Measurements from ENCODE around the gene SUN2. TPM values are rescaled to one million over a fixed set of nuclear protein-coding genes. Genes with fewer than 3 reads are reported as not detected.

Gene SUN2
- total and polyA plus RNA-seq, 2 of the 13 experiments (the other 11 are each of a cell fraction or from before 2014, with no cell fraction given): 45.6 to 56.6 TPM

- POLR2A ChIA-PET: interaction anchor here (0.8 kb wide), 1 partner anchor 11 kb away, joined by 4 read pairs; the partner anchor contains the start of gene GTPBP1
- FAIRE-seq (no peak), DNase-seq (ENCODE audit: low spot score) (no peak), ATAC-seq (no peak)
- H3K79me2 ChIP-seq (ENCODE audit: insufficient read depth, low read length): peaks cover 45% of the 10 kb centered on the region
- CTCF ChIA-PET (ENCODE audit: low intra/inter-chr PET ratio, low total read pairs): no interaction called here
- no TSS peak for BruUV-seq (replicated peaks)
- no peaks in the 10 kb centered on the region for H3K9me3 ChIP-seq (ENCODE audit: low read length)
- peaks cover 37 to 56% of the 10 kb centered on the region in 2 experiments for H3K36me3 ChIP-seq (replicated peaks in 1 of 2; ENCODE audit: control insufficient read depth in 1 of 2, insufficient read depth in 2 of 2, low read length in 2 of 2)
- H3K4me1 ChIP-seq (ENCODE audit: insufficient read depth, low read length): no peaks in the 10 kb centered on the region
- no peak overlapping the region for H3K9ac ChIP-seq (ENCODE audit: insufficient read depth, low read depth, low read length)
- no peak for TF ChIP-seq SIX4 (CRISPR knock-in tag; IDR thresholded peaks at IDR 0.05)
- TF ChIP-seq ZMYM2 (CRISPR knock-in tag; IDR thresholded peaks at IDR 0.05): no peak
- TF ChIP-seq ZNF629 (CRISPR knock-in tag; conservative IDR thresholded peaks at IDR 0.05): no peak
- TF ChIP-seq SRF (IDR thresholded peaks at IDR 0.05; ENCODE audit: low read depth, low read length): no peak
- TF ChIP-seq ZNF563 (CRISPR knock-in tag; IDR thresholded peaks at IDR 0.05): no peak
- no peak for TF ChIP-seq KDM5B (CRISPR knock-in tag; IDR thresholded peaks at IDR 0.05; ENCODE audit: borderline replicate concordance)
- TF ChIP-seq NFKBIZ (CRISPR knock-in tag; IDR thresholded peaks at IDR 0.05): no peak
- no peak for TF ChIP-seq SNAPC5 (CRISPR knock-in tag; IDR thresholded peaks at IDR 0.05; ENCODE audit: borderline replicate concordance)
- no peak for TF ChIP-seq NCOA2 (CRISPR knock-in tag; IDR thresholded peaks at IDR 0.05)
- H3K4me2 ChIP-seq (ENCODE audit: low read depth, low read length): no peak overlapping the region
- no peak overlapping the region for H3K27ac ChIP-seq (ENCODE audit: extremely low read length, insufficient read depth, low read length)
- H3K4me3 ChIP-seq (replicated peaks in 1 of 3; ENCODE audit: insufficient read depth in 1 of 3, low read depth in 2 of 3, low read length in 3 of 3): no peak overlapping the region
- peaks cover 46% of the 10 kb centered on the region for H4K20me1 ChIP-seq (ENCODE audit: insufficient read depth, low read length)
- WGBS (ENCODE audit: low lambda C conversion rate): 97% methylated on average over 5 of the region's 10 CpGs
- in situ Hi-C loops (cut with HindIII; ENCODE audit: extremely low pct_ligation_motif_present, low pct_unique_long_range_greater_than_20kb): no loop called here
- H2AFZ ChIP-seq (ENCODE audit: low read length): no peak overlapping the region
- intact Hi-C loops (cut with micrococcal nuclease; ENCODE audit: unreplicated experiment): no loop called here
- no peaks in the 10 kb centered on the region for H3K27me3 ChIP-seq (ENCODE audit: control insufficient read depth in 1 of 2, insufficient read depth in 2 of 2, low read length in 2 of 2)
Observed at GRCh38 chr22:38716271-38716670, 39.5 kb downstream of the SUN2 start.

GRCh38 chr22:38715852-38716251, 39.9 kb downstream of the SUN2 start:
- H3K27ac ChIP-seq (ENCODE audit: extremely low read length, insufficient read depth, low read length): no peak overlapping the region
- H3K27me3 ChIP-seq (ENCODE audit: control insufficient read depth in 1 of 2, insufficient read depth in 2 of 2, low read length in 2 of 2): no peaks in the 10 kb centered on the region
- ATAC-seq (no peak), DNase-seq (ENCODE audit: low spot score) (no peak), FAIRE-seq (no peak)
- CTCF ChIA-PET (ENCODE audit: low intra/inter-chr PET ratio, low total read pairs): no interaction called here
- no peak overlapping the region for H2AFZ ChIP-seq (ENCODE audit: low read length)
- H3K4me3 ChIP-seq (replicated peaks in 1 of 3; ENCODE audit: insufficient read depth in 1 of 3, low read depth in 2 of 3, low read length in 3 of 3): no peak overlapping the region
- no peak overlapping the region for H3K9ac ChIP-seq (ENCODE audit: insufficient read depth, low read depth, low read length)
- in situ Hi-C loops (cut with HindIII; ENCODE audit: extremely low pct_ligation_motif_present, low pct_unique_long_range_greater_than_20kb): no loop called here
- no peaks in the 10 kb centered on the region for H3K4me1 ChIP-seq (ENCODE audit: insufficient read depth, low read length)
- POLR2A ChIA-PET: interaction anchor here (0.8 kb wide), 1 partner anchor 10 kb away, joined by 4 read pairs; the partner anchor contains the start of gene GTPBP1
- peaks cover 50% of the 10 kb centered on the region for H4K20me1 ChIP-seq (ENCODE audit: insufficient read depth, low read length)
- intact Hi-C loops (cut with micrococcal nuclease; ENCODE audit: unreplicated experiment): no loop called here
- H3K79me2 ChIP-seq (ENCODE audit: insufficient read depth, low read length): peaks cover 49% of the 10 kb centered on the region
- BruUV-seq (replicated peaks): no TSS peak
- no peaks in the 10 kb centered on the region for H3K9me3 ChIP-seq (ENCODE audit: low read length)
- no peak overlapping the region for H3K4me2 ChIP-seq (ENCODE audit: low read depth, low read length)
- peaks cover 35 to 56% of the 10 kb centered on the region in 2 experiments for H3K36me3 ChIP-seq (replicated peaks in 1 of 2; ENCODE audit: control insufficient read depth in 1 of 2, insufficient read depth in 2 of 2, low read length in 2 of 2)
- 93% methylated on average over 15 of the region's 15 CpGs for WGBS (ENCODE audit: low lambda C conversion rate)
- TF ChIP-seq ZBTB4 (CRISPR knock-in tag; IDR thresholded peaks at IDR 0.05; ENCODE audit: borderline replicate concordance) (no peak), ZNF501 (CRISPR knock-in tag; IDR thresholded peaks at IDR 0.05) (no peak), ATRX (CRISPR knock-in tag; IDR thresholded peaks at IDR 0.05; ENCODE audit: borderline replicate concordance) (no peak), ZNF224 (CRISPR knock-in tag; IDR thresholded peaks at IDR 0.05) (no peak), ZNF629 (CRISPR knock-in tag; conservative IDR thresholded peaks at IDR 0.05) (no peak), PITX1 (CRISPR knock-in tag; IDR thresholded peaks at IDR 0.05) (no peak), PAWR (CRISPR knock-in tag; IDR thresholded peaks at IDR 0.05; ENCODE audit: borderline replicate concordance) (no peak)

Data from HepG2 (cell line).